ENCODE measurements around the gene DIAPH2.
"Not testable (repeated sequence)": the region's sequence is repeated elsewhere in the genome, so short reads cannot be mapped to it uniquely, and the experiment has no call there.

DIAPH2 gene

GRCh38 chrX:96729868-96730643, 45.4 kb downstream of the DIAPH2 start:
- DNase-seq (ENCODE audit: low spot score in 2 of 2): no peak
- no peak overlapping the region for H3K4me3 ChIP-seq
- in situ Hi-C loops (cut with MboI; ENCODE audit: low sequenced_read_pairs): no loop called here
- H3K4me1 ChIP-seq: peaks cover 32% of the 10 kb centered on the region
- no peaks in the 10 kb centered on the region for H3K27me3 ChIP-seq (ENCODE audit: low read depth)
- H3K9me3 ChIP-seq: no peaks in the 10 kb centered on the region
- no peaks in the 10 kb centered on the region for H3K36me3 ChIP-seq (replicated peaks)

DNA sequence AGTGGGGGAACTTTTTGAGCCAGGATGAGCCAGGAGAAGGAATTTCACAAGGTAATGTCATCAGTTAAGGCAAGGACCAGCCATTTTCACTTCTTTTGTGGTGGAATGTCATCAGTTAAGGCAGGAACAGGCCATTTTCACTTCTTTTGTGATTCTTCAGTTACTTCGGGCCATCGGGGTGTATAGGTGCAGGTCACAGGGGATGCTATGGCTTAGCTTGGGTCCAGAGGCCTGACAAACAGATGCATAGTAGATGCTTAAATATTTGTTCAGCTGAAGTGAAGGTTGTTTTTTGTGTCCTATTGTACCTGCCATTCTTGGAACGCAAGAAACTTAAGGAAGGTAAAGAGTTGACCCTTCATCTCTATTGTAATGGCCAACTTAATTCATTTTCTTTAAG, 46.4 kb downstream of the DIAPH2 start:
- H3K4me3 ChIP-seq; DNase-seq (ENCODE audit: low spot score in 2 of 2); H3K36me3 ChIP-seq (replicated peaks); in situ Hi-C loops (cut with MboI; ENCODE audit: low sequenced_read_pairs); H3K9me3 ChIP-seq; H3K27me3 ChIP-seq (ENCODE audit: low read depth): not testable (repeated sequence)
- H3K4me1 ChIP-seq: peaks cover 25% of the 10 kb centered on the region

GRCh38 chrX:96743367-96744073, 58.9 kb downstream of the DIAPH2 start:
- DNase-seq (ENCODE audit: low spot score in 2 of 2): no peak
- Histone ChIP-seq H3K4me3 (no peak overlapping the region), H3K4me1 (no peaks in the 10 kb centered on the region), H3K27me3 (ENCODE audit: low read depth) (no peaks in the 10 kb centered on the region), H3K36me3 (replicated peaks) (peaks cover 4% of the 10 kb centered on the region; the same call in 1 of the 2 replicates), H3K9me3 (no peaks in the 10 kb centered on the region)
- in situ Hi-C loops (cut with MboI; ENCODE audit: low sequenced_read_pairs): no loop called here

DNA sequence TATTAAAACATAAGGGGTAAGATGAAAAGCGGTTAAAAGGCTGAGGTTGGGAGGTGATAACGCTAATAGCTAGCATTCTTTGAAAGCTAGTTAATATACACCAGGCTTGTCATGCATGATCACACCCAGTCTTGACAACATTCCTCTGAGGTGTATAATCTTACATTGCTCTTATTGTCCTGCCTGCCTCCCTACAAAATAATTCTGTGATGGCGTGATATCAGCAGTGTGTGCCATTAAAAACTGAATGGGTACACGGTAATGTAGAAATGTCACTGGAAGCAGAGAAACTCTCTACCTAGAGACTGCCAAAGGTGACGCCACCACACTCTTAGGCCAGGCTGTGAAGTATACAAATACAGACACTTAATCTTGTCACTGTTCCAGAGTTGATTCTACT, 68.1 kb downstream of the DIAPH2 start:
- in situ Hi-C loops (cut with MboI; ENCODE audit: low sequenced_read_pairs): no loop called here
- Histone ChIP-seq H3K4me1 (no peaks in the 10 kb centered on the region), H3K36me3 (replicated peaks) (no peaks in the 10 kb centered on the region; the same call in none of the 2 replicates), H3K4me3 (no peak overlapping the region), H3K27me3 (ENCODE audit: low read depth) (no peaks in the 10 kb centered on the region), H3K9me3 (no peaks in the 10 kb centered on the region)
- DNase-seq (ENCODE audit: low spot score in 2 of 2): no peak

DNA sequence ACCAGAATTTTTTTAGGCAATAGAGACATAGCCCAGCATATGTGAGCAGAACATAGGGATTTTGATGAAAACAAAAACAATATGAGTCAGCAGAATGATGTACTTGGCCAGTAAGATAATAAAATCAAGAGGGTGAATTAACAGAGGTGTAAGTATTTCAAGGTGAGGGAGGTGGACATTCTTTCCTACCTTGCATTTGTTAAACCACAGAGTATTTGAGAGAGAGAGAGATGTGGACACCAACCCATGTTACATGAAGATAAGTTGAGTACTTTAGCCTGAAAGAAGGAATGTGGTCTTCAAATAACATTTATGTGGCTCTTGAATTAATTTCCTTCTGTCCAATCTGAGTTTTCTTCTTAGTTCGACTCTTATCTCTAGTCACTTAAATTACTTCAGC, 68.6 kb downstream of the DIAPH2 start:
- H3K36me3 ChIP-seq (replicated peaks): no peaks in the 10 kb centered on the region; the same call in none of the 2 replicates
- no peaks in the 10 kb centered on the region for H3K4me1 ChIP-seq
- H3K4me3 ChIP-seq: no peak overlapping the region
- no peaks in the 10 kb centered on the region for H3K27me3 ChIP-seq (ENCODE audit: low read depth)
- DNase-seq (ENCODE audit: low spot score in 2 of 2): no peak
- in situ Hi-C loops (cut with MboI; ENCODE audit: low sequenced_read_pairs): no loop called here
- no peaks in the 10 kb centered on the region for H3K9me3 ChIP-seq

DNA sequence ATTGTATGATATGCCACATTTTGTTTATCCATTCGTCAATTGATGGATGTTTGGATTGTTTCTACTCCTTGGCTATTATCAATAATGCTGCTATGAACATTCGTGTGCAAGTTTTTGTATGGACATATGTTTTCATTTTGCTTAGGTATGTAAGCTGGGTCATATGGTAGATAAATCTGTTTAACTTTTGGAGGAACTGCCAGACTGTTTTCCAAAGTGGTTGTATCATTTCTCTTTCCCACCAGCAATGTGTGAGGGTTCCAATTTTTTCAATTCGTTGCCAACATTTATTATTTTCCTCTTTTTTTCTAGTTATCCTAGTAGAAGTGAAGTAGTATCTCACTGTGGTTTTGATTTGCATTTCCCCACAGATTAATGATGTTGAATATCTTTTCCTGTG, 71.8 kb downstream of the DIAPH2 start:
- Histone ChIP-seq H3K4me1 (peaks cover 16% of the 10 kb centered on the region), H3K4me3 (no peak overlapping the region), H3K9me3 (no peaks in the 10 kb centered on the region), H3K27me3 (ENCODE audit: low read depth) (no peaks in the 10 kb centered on the region), H3K36me3 (replicated peaks) (no peaks in the 10 kb centered on the region; the same call in none of the 2 replicates)
- no peak for DNase-seq (ENCODE audit: low spot score in 2 of 2)
- in situ Hi-C loops (cut with MboI; ENCODE audit: low sequenced_read_pairs): no loop called here

GRCh38 chrX:96761566-96761965, 76.9 kb downstream of the DIAPH2 start:
- peak in 1 of 2 experiments; percentile 67 for DNase-seq (ENCODE audit: low spot score in 2 of 2)
- in situ Hi-C loops (cut with MboI; ENCODE audit: low sequenced_read_pairs): no loop called here
- Histone ChIP-seq H3K4me1 (peaks cover 23% of the 10 kb centered on the region), H3K9me3 (no peaks in the 10 kb centered on the region), H3K4me3 (no peak overlapping the region), H3K36me3 (replicated peaks) (no peaks in the 10 kb centered on the region; the same call in 1 of the 2 replicates), H3K27me3 (ENCODE audit: low read depth) (no peaks in the 10 kb centered on the region)

- no peaks in the 10 kb centered on the region for H3K9me3 ChIP-seq
- no peak overlapping the region for H3K4me3 ChIP-seq
- no peaks in the 10 kb centered on the region; the same call in 1 of the 2 replicates for H3K36me3 ChIP-seq (replicated peaks)
- H3K27me3 ChIP-seq (ENCODE audit: low read depth): no peaks in the 10 kb centered on the region
- H3K4me1 ChIP-seq: peaks cover 23% of the 10 kb centered on the region
- in situ Hi-C loops (cut with MboI; ENCODE audit: low sequenced_read_pairs): no loop called here
- no peak for DNase-seq (ENCODE audit: low spot score in 2 of 2)
These were observed 79.0 kb downstream of the DIAPH2 start for GRCh38 chrX:96763608-96764007.

GRCh38 chrX:96764864-96765263, 80.2 kb downstream of the DIAPH2 start:
- in situ Hi-C loops (cut with MboI; ENCODE audit: low sequenced_read_pairs): no loop called here

DNA sequence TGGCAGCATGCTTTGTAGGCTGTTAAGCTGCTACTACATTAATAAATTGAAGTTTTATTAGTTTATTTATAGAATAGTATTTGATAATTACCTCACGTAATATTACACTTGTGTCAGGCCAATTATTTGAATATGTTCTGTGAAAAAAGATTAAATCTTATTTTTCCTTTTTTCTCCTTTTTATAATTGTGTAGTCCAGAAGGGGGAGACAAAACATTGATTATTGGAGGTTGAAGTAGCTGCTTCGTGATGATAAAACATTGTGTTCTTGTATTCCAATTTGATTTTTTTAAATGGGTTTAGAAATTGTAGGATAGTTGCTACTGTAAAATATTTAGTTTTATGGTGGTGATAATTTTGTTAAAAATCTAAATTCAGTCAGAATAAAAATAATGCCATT, 85.7 kb downstream of the DIAPH2 start:
- no peak overlapping the region for H3K4me3 ChIP-seq
- peak in 1 of 2 experiments; percentile 46 for DNase-seq (ENCODE audit: low spot score in 2 of 2)
- H3K9me3 ChIP-seq: no peaks in the 10 kb centered on the region
- H3K4me1 ChIP-seq: no peaks in the 10 kb centered on the region
- no peaks in the 10 kb centered on the region for H3K27me3 ChIP-seq (ENCODE audit: low read depth)
- no peaks in the 10 kb centered on the region for H3K36me3 ChIP-seq (replicated peaks)
- in situ Hi-C loops (cut with MboI; ENCODE audit: low sequenced_read_pairs): no loop called here

More at GRCh38 chrX:96764864-96765263, 80.2 kb downstream of the DIAPH2 start:
- Histone ChIP-seq H3K4me3 (no peak overlapping the region), H3K36me3 (replicated peaks) (no peaks in the 10 kb centered on the region; the same call in 1 of the 2 replicates), H3K4me1 (peaks cover 23% of the 10 kb centered on the region), H3K27me3 (ENCODE audit: low read depth) (no peaks in the 10 kb centered on the region), H3K9me3 (no peaks in the 10 kb centered on the region)
- no peak for DNase-seq (ENCODE audit: low spot score in 2 of 2)

DNA sequence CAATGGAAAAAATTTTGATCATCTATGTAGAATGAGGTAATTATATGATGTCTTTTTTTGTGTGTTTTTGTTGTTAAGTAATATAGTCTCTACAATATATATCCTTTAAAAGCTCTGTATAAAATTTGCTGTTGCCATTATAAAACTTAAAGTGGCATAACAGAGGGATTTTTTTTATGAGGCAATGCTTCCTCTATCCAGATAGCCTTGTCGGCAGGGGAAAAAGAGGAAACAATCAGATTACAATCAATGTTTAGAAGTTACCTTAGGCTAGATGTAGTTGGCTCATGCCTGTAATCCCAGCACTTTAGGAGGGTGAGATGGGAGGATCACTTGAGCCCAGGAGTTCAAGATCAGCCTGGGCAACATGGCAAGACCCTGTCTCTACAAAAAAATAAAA, 86.8 kb downstream of the DIAPH2 start:
- no peak for DNase-seq (ENCODE audit: low spot score in 2 of 2)
- no peaks in the 10 kb centered on the region for H3K36me3 ChIP-seq (replicated peaks)
- H3K4me1 ChIP-seq: peaks cover 2% of the 10 kb centered on the region; the same call in 1 of the 2 replicates
- H3K4me3 ChIP-seq: no peak overlapping the region
- H3K27me3 ChIP-seq (ENCODE audit: low read depth): no peaks in the 10 kb centered on the region
- in situ Hi-C loops (cut with MboI; ENCODE audit: low sequenced_read_pairs): no loop called here
- no peaks in the 10 kb centered on the region for H3K9me3 ChIP-seq

DNA sequence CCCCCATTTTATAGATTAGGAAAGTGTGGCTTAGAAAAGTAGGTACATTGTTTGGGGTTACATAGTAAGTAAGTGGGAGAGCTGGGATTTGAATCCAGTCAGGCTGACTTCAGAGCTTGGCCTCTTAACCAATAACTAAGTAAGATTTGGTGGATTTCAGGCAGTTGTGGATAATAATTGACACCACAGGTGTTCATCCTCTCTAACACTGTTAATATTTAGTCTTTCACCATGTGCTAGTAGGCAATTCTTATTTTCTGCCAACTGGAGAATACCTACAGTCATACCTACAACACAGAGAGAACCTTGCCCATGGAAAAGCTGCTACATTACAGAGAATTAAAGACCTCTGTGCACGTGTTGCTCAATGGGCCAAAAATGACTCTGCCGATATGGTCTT, 89.5 kb downstream of the DIAPH2 start:
- no peak for DNase-seq (ENCODE audit: low spot score in 2 of 2)
- Histone ChIP-seq H3K4me3 (no peak overlapping the region), H3K9me3 (no peaks in the 10 kb centered on the region), H3K27me3 (ENCODE audit: low read depth) (no peaks in the 10 kb centered on the region), H3K4me1 (peaks cover 2% of the 10 kb centered on the region; the same call in 1 of the 2 replicates), H3K36me3 (replicated peaks) (no peaks in the 10 kb centered on the region)
- in situ Hi-C loops (cut with MboI; ENCODE audit: low sequenced_read_pairs): no loop called here

- Histone ChIP-seq H3K4me3 (no peak overlapping the region), H3K27me3 (ENCODE audit: low read depth) (no peaks in the 10 kb centered on the region), H3K4me1 (peaks cover 2% of the 10 kb centered on the region; the same call in 1 of the 2 replicates), H3K36me3 (replicated peaks) (no peaks in the 10 kb centered on the region), H3K9me3 (no peaks in the 10 kb centered on the region)
- in situ Hi-C loops (cut with MboI; ENCODE audit: low sequenced_read_pairs): no loop called here
- DNase-seq (ENCODE audit: low spot score in 2 of 2): no peak
These were observed 92.3 kb downstream of the DIAPH2 start for GRCh38 chrX:96776966-96777365.

GRCh38 chrX:96791559-96791958, 106.9 kb downstream of the DIAPH2 start:
- in situ Hi-C loops (cut with MboI; ENCODE audit: low sequenced_read_pairs): no loop called here
- no peak for DNase-seq (ENCODE audit: low spot score in 2 of 2)
- H3K27me3 ChIP-seq (ENCODE audit: low read depth): no peaks in the 10 kb centered on the region

More at GRCh38 chrX:96791559-96791958, 106.9 kb downstream of the DIAPH2 start:
- Histone ChIP-seq H3K4me3 (no peak overlapping the region), H3K4me1 (peaks cover 15% of the 10 kb centered on the region), H3K36me3 (replicated peaks) (no peaks in the 10 kb centered on the region), H3K9me3 (no peaks in the 10 kb centered on the region)

Measured in HAP-1 (cell line).